IMR-90 (cell line): ENCODE results near the gene ZDHHC19. TPM values are rescaled to one million over a fixed set of nuclear protein-coding genes. Genes with fewer than 3 reads are reported as not detected.

Experiments
- ATAC-seq: fragments of 200-7000 bp; cut with Tn5 transposase; 2 replicates; pipeline ENCODE4 v1.9.1; 2020; ENCODE audit warnings: low read depth, mild to moderate bottlenecking, moderate library complexity
- BruUV-seq: library from RNA; stranded (reverse); fragments of 400-500 nt; replicated peaks from 2 replicates; lab custom pipeline; 2021; lab: Mats Ljungman, UMichigan
- CTCF ChIA-PET: fragments of 300-600 bp; formaldehyde crosslinking; extraction: SDS; loops from one replicate; lab custom pipeline; 2021; ENCODE audit warnings: antibody characterized with exemption; lab: Yijun Ruan, JAX
- POLR2A ChIA-PET: fragments of 300-600 bp; sonication (Branson Sonifier 250); formaldehyde crosslinking; loops from one replicate; lab custom pipeline; 2022; ENCODE audit warnings: antibody characterized with exemption; ENCODE audit not compliant: unreplicated experiment; lab: Charles Lee
- DNase-seq: peaks from one replicate; pipeline ENCODE4 v3.0.0; 2013
- H2AFZ ChIP-seq: replicated peaks from 2 replicates; pipeline ENCODE3; 2013; ENCODE audit warnings: low read length, mild to moderate bottlenecking; ENCODE audit not compliant: poor library complexity
- H2AK5ac ChIP-seq: 2 replicates; pipeline ENCODE4 v1.6.1; 2013; ENCODE audit warnings: low read depth, low read length, inconsistent platforms
- H2AK9ac ChIP-seq: replicated peaks from 2 replicates; pipeline ENCODE3; 2013; ENCODE audit warnings: mild to moderate bottlenecking, low read depth, low read length, moderate library complexity; ENCODE audit not compliant: poor library complexity
- H2BK120ac ChIP-seq: 2 replicates; pipeline ENCODE4 v1.6.1; 2013; ENCODE audit warnings: low read depth, low read length, inconsistent platforms
- H2BK15ac ChIP-seq: 3 replicates; pipeline ENCODE4 v1.6.1; 2013; ENCODE audit warnings: low read depth, low read length, inconsistent platforms
- H2BK20ac ChIP-seq: 2 replicates; pipeline ENCODE4 v1.6.1; 2013; ENCODE audit warnings: low read depth, mild to moderate bottlenecking, inconsistent platforms, low read length, moderate library complexity
- H2BK5ac ChIP-seq: 2 replicates; pipeline ENCODE4 v1.6.1; 2013; ENCODE audit warnings: mild to moderate bottlenecking, low read depth, low read length, inconsistent platforms; ENCODE audit not compliant: poor library complexity, severe bottlenecking
- H3K14ac ChIP-seq: replicated peaks from 2 replicates; pipeline ENCODE4 v1.6.1; 2013; ENCODE audit warnings: low read depth, low read length, inconsistent platforms
- H3K18ac ChIP-seq: 2 replicates; pipeline ENCODE4 v1.6.1; 2013; ENCODE audit warnings: low read depth, low read length, control low read depth
- H3K23ac ChIP-seq: 2 replicates; pipeline ENCODE4 v1.6.1; 2013; ENCODE audit warnings: low read depth, low read length, inconsistent platforms
- H3K27ac ChIP-seq: 2 replicates; pipeline ENCODE4 v1.5.1; 2013; ENCODE audit warnings: mild to moderate bottlenecking, control low read depth, low read length; ENCODE audit not compliant: insufficient read depth
- H3K27me3 ChIP-seq: 2 replicates; pipeline ENCODE4 v1.6.1; 2013; ENCODE audit warnings: low read length; ENCODE audit not compliant: control insufficient read depth, insufficient read depth
- H3K36me3 ChIP-seq: 2 replicates; pipeline ENCODE4 v1.6.1; 2013; ENCODE audit warnings: low read length, mixed read lengths; ENCODE audit not compliant: control insufficient read depth, insufficient read depth
- H3K4ac ChIP-seq: 2 replicates; pipeline ENCODE4 v1.6.1; 2013; ENCODE audit warnings: low read depth, low read length, inconsistent platforms
- H3K4me1 ChIP-seq: 2 replicates; pipeline ENCODE4 v1.6.1; 2013; ENCODE audit warnings: low read length, mixed read lengths; ENCODE audit not compliant: control insufficient read depth, insufficient read depth
- H3K4me2 ChIP-seq: 2 replicates; pipeline ENCODE4 v1.6.1; 2013; ENCODE audit warnings: low read depth, mild to moderate bottlenecking, control low read depth, low read length, moderate library complexity
- H3K4me3 ChIP-seq: 2 replicates; pipeline ENCODE4 v1.5.1; 2013; ENCODE audit warnings: low read depth, mild to moderate bottlenecking, control low read depth, low read length, moderate library complexity; ENCODE audit not compliant: insufficient read depth
- H3K56ac ChIP-seq: 2 replicates; pipeline ENCODE4 v1.6.1; 2013; ENCODE audit warnings: low read length, inconsistent platforms; ENCODE audit not compliant: insufficient read depth; ENCODE audit errors: extremely low read depth
- H3K79me1 ChIP-seq, 2 experiments: 2 replicates each; pipeline ENCODE4 v1.6.1; 2013; ENCODE audit warnings: low read length in 2 of 2, inconsistent platforms in 1 of 2, low read depth in 1 of 2
- H3K9ac ChIP-seq: 2 replicates; pipeline ENCODE4 v1.6.1; 2013; ENCODE audit warnings: low read depth, low read length, control low read depth
- H3K9me1 ChIP-seq: 2 replicates; pipeline ENCODE4 v1.6.1; 2013; ENCODE audit warnings: low read length, inconsistent platforms; ENCODE audit not compliant: insufficient read depth
- H3K9me3 ChIP-seq: 2 replicates; pipeline ENCODE4 v1.6.1; 2013; ENCODE audit warnings: low read length; ENCODE audit not compliant: control insufficient read depth, insufficient read depth
- H4K20me1 ChIP-seq: 2 replicates; pipeline ENCODE4 v1.6.1; 2013; ENCODE audit warnings: low read length, inconsistent platforms; ENCODE audit not compliant: insufficient read depth
- H4K5ac ChIP-seq: 2 replicates; pipeline ENCODE4 v1.6.1; 2013; ENCODE audit warnings: mild to moderate bottlenecking, low read depth, low read length, control low read depth
- H4K8ac ChIP-seq, 2 experiments: 2 replicates each; pipeline ENCODE4 v1.6.1; 2013; ENCODE audit warnings: low read depth in 2 of 2, low read length in 2 of 2, control low read depth in 1 of 2, inconsistent platforms in 1 of 2
- H4K91ac ChIP-seq: 2 replicates; pipeline ENCODE4 v1.6.1; 2013; ENCODE audit warnings: low read depth, low read length, inconsistent platforms; ENCODE audit not compliant: insufficient read depth
- CEBPB ChIP-seq: IDR thresholded peaks from 2 replicates; pipeline ENCODE4 v1.6.1; 2012; ENCODE audit warnings: low read depth, low read length, improper control_type of control experiment
- FOS ChIP-seq: fragments of 150-350 bp; IDR thresholded peaks from 2 replicates; pipeline ENCODE4 v1.6.1; 2016; ENCODE audit warnings: low read depth, low read length
- MAZ ChIP-seq: IDR thresholded peaks from 2 replicates; pipeline ENCODE4 v1.6.1; 2012; ENCODE audit warnings: low read depth, mild to moderate bottlenecking, low read length, improper control_type of control experiment, moderate library complexity, borderline replicate concordance
- MXI1 ChIP-seq: IDR thresholded peaks from 2 replicates; pipeline ENCODE4 v1.6.1; 2012; ENCODE audit warnings: low read depth, mild to moderate bottlenecking, low read length, moderate library complexity, borderline replicate concordance
- NFE2L2 ChIP-seq: fragments of 150-350 bp; IDR thresholded peaks from 2 replicates; pipeline ENCODE4 v1.6.1; 2016; ENCODE audit warnings: low read depth, mild to moderate bottlenecking, low read length
- POLR2A ChIP-seq: IDR thresholded peaks from 2 replicates; pipeline ENCODE4 v1.6.1; 2012; ENCODE audit warnings: mild to moderate bottlenecking, low read depth, low read length
- RCOR1 ChIP-seq: IDR thresholded peaks from 2 replicates; pipeline ENCODE4 v1.6.1; 2012; ENCODE audit warnings: mild to moderate bottlenecking, low read length, improper control_type of control experiment; ENCODE audit not compliant: insufficient replicate concordance
- RFX5 ChIP-seq: IDR thresholded peaks from 2 replicates; pipeline ENCODE4 v1.8.0; 2012; ENCODE audit warnings: low read depth, mild to moderate bottlenecking, low read length, moderate library complexity
- WGBS, 2 experiments: methylation state at CpG; one replicate each; pipeline versions ENCODE4 v1.1.5 to v1.1.7; 2013; ENCODE audit warnings: missing lambda C conversion rate in 2 of 2; ENCODE audit not compliant: insufficient read length in 1 of 2; ENCODE audit errors: extremely low coverage in 2 of 2; 5-methylcytosine and 5-hydroxymethylcytosine counted together
- dilution Hi-C: fragments of 300-500 bp; cut with HindIII; formaldehyde crosslinking; loops from one replicate; pipeline ENCODE4 v1.14.3; 2018; ENCODE audit warnings: low sequenced_read_pairs; ENCODE audit not compliant: unreplicated experiment
- in situ Hi-C: fragments of 300-500 bp; cut with MboI; formaldehyde crosslinking; loops from 3 replicates; pipeline ENCODE4 v1.14.3; 2019; ENCODE audit warnings: low sequenced_read_pairs, inconsistent platforms, mixed read lengths
- intact Hi-C: fragments of 100-400 bp; cut with micrococcal nuclease; formaldehyde crosslinking; loops from 2 replicates; pipeline ENCODE4 v1.10.0; 2022
- polyA plus RNA-seq, 3 experiments: library from polyadenylated mRNA; depleted of rRNA; stranded (reverse); fragments of >200 nt; gene quantifications; 2 replicates each; pipeline ENCODE4 v1.2.3, GENCODE V29; 2012; ENCODE audit warnings: low replicate concordance in 1 of 3
- total RNA-seq: library from RNA; depleted of rRNA; stranded (reverse); fragments of >200 nt; gene quantifications from 2 replicates; pipeline ENCODE4 v1.2.3, GENCODE V29; 2012
- TF ChIP-seq, protein P1 (sequence below): conservative IDR thresholded peaks from 2 replicates; pipeline ENCODE4 v1.5.1; 2012; ENCODE audit warnings: mild to moderate bottlenecking, low read depth, low read length, improper control_type of control experiment
- TF ChIP-seq, protein P2 (sequence below): fragments of 150-350 bp; IDR thresholded peaks from 2 replicates; pipeline ENCODE4 v1.6.1; 2016; ENCODE audit warnings: low read depth, mild to moderate bottlenecking, low read length, moderate library complexity, borderline replicate concordance
- TF ChIP-seq, protein P3 (sequence below): fragments of 150-350 bp; IDR thresholded peaks from 2 replicates; pipeline ENCODE4 v1.6.1; 2017; ENCODE audit warnings: mild to moderate bottlenecking, antibody characterized with exemption, low read length, low read depth

Gene ZDHHC19
- total and polyA plus RNA-seq, 2 of the 4 experiments (the other 2 are of a cell fraction): 0.09 TPM; not detected in 1

DNA sequence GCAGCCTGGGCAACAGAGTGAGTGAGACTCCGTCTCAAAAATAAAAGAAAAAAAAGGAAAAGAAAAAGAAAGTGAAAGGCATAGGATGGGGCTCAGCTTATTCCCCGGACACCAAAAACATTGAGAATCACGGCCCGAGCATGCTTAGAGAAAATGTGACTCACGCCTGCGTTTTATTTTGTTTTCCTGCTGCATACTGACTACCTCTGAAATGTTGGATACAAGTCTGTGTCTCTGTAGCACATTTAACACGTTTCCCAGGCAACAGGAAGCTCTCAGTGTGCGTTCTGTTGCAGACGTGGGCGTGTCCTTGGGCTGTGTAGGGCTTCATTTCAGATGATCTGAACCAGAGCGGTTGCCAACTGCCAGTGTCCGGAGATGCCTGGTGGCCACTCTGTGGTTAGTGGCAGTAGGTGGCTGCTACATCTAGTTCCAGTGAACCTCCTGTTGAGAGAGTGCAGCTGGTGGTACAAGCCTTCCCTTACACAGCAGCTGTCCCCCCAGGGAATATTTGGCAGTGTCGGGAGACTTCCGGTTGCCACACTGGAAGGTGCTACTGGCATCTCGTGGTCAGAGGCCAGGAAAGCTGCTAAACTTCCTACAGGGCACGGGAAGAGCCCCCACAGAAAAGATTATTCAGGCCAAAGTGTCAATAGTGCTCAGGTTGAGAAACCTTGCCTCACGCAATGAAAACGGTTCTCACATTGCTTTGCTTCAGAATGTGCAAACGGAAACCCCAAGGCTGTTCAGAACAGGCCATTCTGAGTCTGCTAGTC, 8.2 kb upstream of the ZDHHC19 start (continued):
- TF ChIP-seq RCOR1: no peak

DNA sequence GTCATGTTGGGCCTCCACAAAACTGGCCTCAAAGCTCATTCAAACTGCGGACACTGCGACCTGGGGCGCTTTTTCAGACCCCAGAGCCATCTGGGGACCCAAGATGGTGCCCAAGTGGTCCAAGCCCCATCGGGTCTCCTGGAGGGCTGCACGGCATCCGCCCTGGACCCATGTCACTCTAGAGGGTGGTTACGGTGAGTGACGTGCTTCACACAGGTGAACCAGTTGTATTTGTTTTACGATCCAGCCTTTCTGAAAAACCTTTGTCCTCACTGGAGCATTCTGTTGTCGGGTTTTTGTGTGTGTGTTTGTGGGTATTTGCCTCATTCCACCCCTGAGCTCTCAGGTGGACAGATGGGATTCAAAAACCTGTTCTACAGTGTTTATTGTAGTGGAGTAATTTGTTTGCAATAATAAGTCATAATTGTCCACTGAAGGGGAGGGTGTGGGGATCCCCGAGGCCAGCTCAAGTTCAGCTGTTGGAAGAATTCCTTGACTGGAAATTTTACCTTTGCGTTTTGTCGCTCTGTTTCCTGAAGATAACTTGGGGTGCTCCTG, 7.0 kb upstream of the ZDHHC19 start:
- H4K8ac ChIP-seq: no peak overlapping the region
- ATAC-seq (no peak), DNase-seq (no peak)
- peaks cover 9% of the 10 kb centered on the region; the same call in 1 of the 2 replicates for H3K27me3 ChIP-seq
- dilution Hi-C loops (no loop called here), intact Hi-C loops (no loop called here), in situ Hi-C loops (no loop called here)
- no peaks in the 10 kb centered on the region for H3K9me3 ChIP-seq
- no peak overlapping the region for H3K18ac ChIP-seq
- no peak overlapping the region for H2AK9ac ChIP-seq
- H2BK120ac ChIP-seq: no peak overlapping the region
- no peak overlapping the region for H3K4me2 ChIP-seq
- H3K4ac ChIP-seq: no peak overlapping the region
- H3K56ac ChIP-seq: no peak overlapping the region
- H3K9me1 ChIP-seq: 0 out of 2 replicates have a peak, but pooled peaks cover 3% of the 10 kb centered on the region
- H3K79me1 ChIP-seq: no peaks in the 10 kb centered on the region
- H2AFZ ChIP-seq: no peak overlapping the region
- no peak overlapping the region for H4K5ac ChIP-seq
- no peak overlapping the region for H2BK15ac ChIP-seq
- H2BK5ac ChIP-seq: no peak overlapping the region
- no peaks in the 10 kb centered on the region; the same call in 1 of the 2 replicates for H4K20me1 ChIP-seq
- no peak overlapping the region for H3K4me3 ChIP-seq
- no peak overlapping the region for H3K23ac ChIP-seq
- no TSS peak for BruUV-seq
- no peak overlapping the region for H4K91ac ChIP-seq
- ChIA-PET POLR2A (no interaction called here), CTCF (no interaction called here)
- no peaks in the 10 kb centered on the region for H3K36me3 ChIP-seq
- H3K27ac ChIP-seq: no peak overlapping the region
- H2AK5ac ChIP-seq: no peak overlapping the region
- no peak overlapping the region for H2BK20ac ChIP-seq
- WGBS, 2 experiments: 92% methylated on average over 6 of the region's 13 CpGs; no CpG with 5 or more reads in 1 of the 2 experiments
- H3K4me1 ChIP-seq: 0 out of 2 replicates have a peak, but pooled peaks cover 2% of the 10 kb centered on the region
- H3K14ac ChIP-seq: no peak overlapping the region; the same call in 1 of the 2 replicates
- no peak overlapping the region for H3K9ac ChIP-seq
- TF ChIP-seq CEBPB: no peak
- TF ChIP-seq MAZ: no peak
- TF ChIP-seq RFX5: no peak
- TF ChIP-seq, protein P1, sequence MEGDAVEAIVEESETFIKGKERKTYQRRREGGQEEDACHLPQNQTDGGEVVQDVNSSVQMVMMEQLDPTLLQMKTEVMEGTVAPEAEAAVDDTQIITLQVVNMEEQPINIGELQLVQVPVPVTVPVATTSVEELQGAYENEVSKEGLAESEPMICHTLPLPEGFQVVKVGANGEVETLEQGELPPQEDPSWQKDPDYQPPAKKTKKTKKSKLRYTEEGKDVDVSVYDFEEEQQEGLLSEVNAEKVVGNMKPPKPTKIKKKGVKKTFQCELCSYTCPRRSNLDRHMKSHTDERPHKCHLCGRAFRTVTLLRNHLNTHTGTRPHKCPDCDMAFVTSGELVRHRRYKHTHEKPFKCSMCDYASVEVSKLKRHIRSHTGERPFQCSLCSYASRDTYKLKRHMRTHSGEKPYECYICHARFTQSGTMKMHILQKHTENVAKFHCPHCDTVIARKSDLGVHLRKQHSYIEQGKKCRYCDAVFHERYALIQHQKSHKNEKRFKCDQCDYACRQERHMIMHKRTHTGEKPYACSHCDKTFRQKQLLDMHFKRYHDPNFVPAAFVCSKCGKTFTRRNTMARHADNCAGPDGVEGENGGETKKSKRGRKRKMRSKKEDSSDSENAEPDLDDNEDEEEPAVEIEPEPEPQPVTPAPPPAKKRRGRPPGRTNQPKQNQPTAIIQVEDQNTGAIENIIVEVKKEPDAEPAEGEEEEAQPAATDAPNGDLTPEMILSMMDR: no peak
- TF ChIP-seq NFE2L2: no peak
- TF ChIP-seq, protein P2, sequence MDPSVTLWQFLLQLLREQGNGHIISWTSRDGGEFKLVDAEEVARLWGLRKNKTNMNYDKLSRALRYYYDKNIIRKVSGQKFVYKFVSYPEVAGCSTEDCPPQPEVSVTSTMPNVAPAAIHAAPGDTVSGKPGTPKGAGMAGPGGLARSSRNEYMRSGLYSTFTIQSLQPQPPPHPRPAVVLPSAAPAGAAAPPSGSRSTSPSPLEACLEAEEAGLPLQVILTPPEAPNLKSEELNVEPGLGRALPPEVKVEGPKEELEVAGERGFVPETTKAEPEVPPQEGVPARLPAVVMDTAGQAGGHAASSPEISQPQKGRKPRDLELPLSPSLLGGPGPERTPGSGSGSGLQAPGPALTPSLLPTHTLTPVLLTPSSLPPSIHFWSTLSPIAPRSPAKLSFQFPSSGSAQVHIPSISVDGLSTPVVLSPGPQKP: no peak
- no peak for TF ChIP-seq MXI1
- no peak for TF ChIP-seq POLR2A
- TF ChIP-seq, protein P3, sequence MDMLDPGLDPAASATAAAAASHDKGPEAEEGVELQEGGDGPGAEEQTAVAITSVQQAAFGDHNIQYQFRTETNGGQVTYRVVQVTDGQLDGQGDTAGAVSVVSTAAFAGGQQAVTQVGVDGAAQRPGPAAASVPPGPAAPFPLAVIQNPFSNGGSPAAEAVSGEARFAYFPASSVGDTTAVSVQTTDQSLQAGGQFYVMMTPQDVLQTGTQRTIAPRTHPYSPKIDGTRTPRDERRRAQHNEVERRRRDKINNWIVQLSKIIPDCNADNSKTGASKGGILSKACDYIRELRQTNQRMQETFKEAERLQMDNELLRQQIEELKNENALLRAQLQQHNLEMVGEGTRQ: no peak
- no peak for TF ChIP-seq RCOR1
- no peak for TF ChIP-seq FOS
